ENCODE data around the gene RXRG. TPM values are rescaled to one million over a fixed set of nuclear protein-coding genes. Genes with fewer than 3 reads are reported as not detected.

Gene RXRG
- total RNA-seq, 1 experiment from 2014 or later: not detected

GRCh38 chr1:165484532-165484931 lies 39.6 kb upstream of the RXRG start:
- peaks cover 11% of the 10 kb centered on the region for H3K4me1 ChIP-seq (ENCODE audit: insufficient read depth, low read length)
- intact Hi-C loops (cut with micrococcal nuclease): no loop called here
- H2AFZ ChIP-seq (ENCODE audit: low read length): no peak overlapping the region
- H3K4me3 ChIP-seq (ENCODE audit: low read length): no peak overlapping the region
- ChIA-PET POLR2A (ENCODE audit: unreplicated experiment) (no interaction called here), CTCF (no interaction called here)
- no TSS peak for BruUV-seq (replicated peaks)
- H3K36me3 ChIP-seq (ENCODE audit: low read depth, low read length): no peaks in the 10 kb centered on the region
- H3F3A ChIP-seq (ENCODE audit: low read length, unreplicated experiment): no peaks in the 10 kb centered on the region
- H4K20me1 ChIP-seq (ENCODE audit: low read length): no peaks in the 10 kb centered on the region
- H3K27ac ChIP-seq (ENCODE audit: low read length): no peak overlapping the region
- H3K9me3 ChIP-seq (ENCODE audit: low read length): no peaks in the 10 kb centered on the region
- H3K9ac ChIP-seq (ENCODE audit: low read length): no peak overlapping the region
- H3K27me3 ChIP-seq (ENCODE audit: low read length): peaks cover 28% of the 10 kb centered on the region
- H3K9me2 ChIP-seq (replicated peaks; ENCODE audit: low read length): no peaks in the 10 kb centered on the region
- ATAC-seq: no peak
- no peak overlapping the region for H3K4me2 ChIP-seq (ENCODE audit: low read length)
- TF ChIP-seq CTCF (conservative IDR thresholded peaks at IDR 0.05; ENCODE audit: low read depth, low read length): no peak
- TF ChIP-seq EZH2phosphoT487 (IDR thresholded peaks at IDR 0.05; ENCODE audit: borderline replicate concordance, low read length): no peak
- no peak for TF ChIP-seq EZH2 (IDR thresholded peaks at IDR 0.05; ENCODE audit: low read length, unreplicated experiment)
- no peak for DNase-seq
- H3K79me2 ChIP-seq (ENCODE audit: low read length): no peaks in the 10 kb centered on the region

GRCh38 chr1:165483412-165483811 lies 38.5 kb upstream of the RXRG start:
- Histone ChIP-seq H3K4me1 (ENCODE audit: insufficient read depth, low read length) (peaks cover 11% of the 10 kb centered on the region), H3K27ac (ENCODE audit: low read length) (no peak overlapping the region), H3K4me2 (ENCODE audit: low read length) (no peak overlapping the region), H4K20me1 (ENCODE audit: low read length) (no peaks in the 10 kb centered on the region), H3K9me3 (ENCODE audit: low read length) (no peaks in the 10 kb centered on the region), H3K4me3 (ENCODE audit: low read length) (no peak overlapping the region), H3F3A (ENCODE audit: low read length, unreplicated experiment) (no peaks in the 10 kb centered on the region), H3K27me3 (ENCODE audit: low read length) (peaks cover 24% of the 10 kb centered on the region), H3K9me2 (replicated peaks; ENCODE audit: low read length) (no peaks in the 10 kb centered on the region), H2AFZ (ENCODE audit: low read length) (no peak overlapping the region), H3K9ac (ENCODE audit: low read length) (no peak overlapping the region), H3K36me3 (ENCODE audit: low read depth, low read length) (no peaks in the 10 kb centered on the region), H3K79me2 (ENCODE audit: low read length) (no peaks in the 10 kb centered on the region)
- ATAC-seq (no peak), DNase-seq (no peak)
- CTCF ChIA-PET: no interaction called here
- TF ChIP-seq CTCF (conservative IDR thresholded peaks at IDR 0.05; ENCODE audit: low read depth, low read length) (no peak), EZH2phosphoT487 (IDR thresholded peaks at IDR 0.05; ENCODE audit: borderline replicate concordance, low read length) (no peak), EZH2 (IDR thresholded peaks at IDR 0.05; ENCODE audit: low read length, unreplicated experiment) (no peak)
- intact Hi-C loops (cut with micrococcal nuclease): no loop called here
- no TSS peak for BruUV-seq (replicated peaks)
- POLR2A ChIA-PET (ENCODE audit: unreplicated experiment): no interaction called here

GRCh38 chr1:165481820-165482532 lies 37.0 kb upstream of the RXRG start:
- peak; percentile 98 for DNase-seq
- peak overlapping the region; percentile 8; the same call in 1 of the 2 replicates for H3K4me2 ChIP-seq (ENCODE audit: low read length)
- no peak for TF ChIP-seq EZH2 (IDR thresholded peaks at IDR 0.05; ENCODE audit: low read length, unreplicated experiment)
- H3K27me3 ChIP-seq (ENCODE audit: low read length): peaks cover 23% of the 10 kb centered on the region
- H3K79me2 ChIP-seq (ENCODE audit: low read length): no peaks in the 10 kb centered on the region
- H3K9ac ChIP-seq (ENCODE audit: low read length): no peak overlapping the region
- ChIA-PET POLR2A (ENCODE audit: unreplicated experiment) (no interaction called here), CTCF (no interaction called here)
- ATAC-seq: peak; percentile 97
- intact Hi-C loops (cut with micrococcal nuclease): no loop called here
- H2AFZ ChIP-seq (ENCODE audit: low read length): no peak overlapping the region
- no peak overlapping the region for H3K27ac ChIP-seq (ENCODE audit: low read length)
- H3F3A ChIP-seq (ENCODE audit: low read length, unreplicated experiment): no peaks in the 10 kb centered on the region
- no peaks in the 10 kb centered on the region for H3K9me2 ChIP-seq (replicated peaks; ENCODE audit: low read length)
- H3K4me3 ChIP-seq (ENCODE audit: low read length): no peak overlapping the region
- H3K9me3 ChIP-seq (ENCODE audit: low read length): no peaks in the 10 kb centered on the region
- BruUV-seq (replicated peaks): no TSS peak
- H4K20me1 ChIP-seq (ENCODE audit: low read length): no peaks in the 10 kb centered on the region
- no peaks in the 10 kb centered on the region for H3K36me3 ChIP-seq (ENCODE audit: low read depth, low read length)
- H3K4me1 ChIP-seq (ENCODE audit: insufficient read depth, low read length): peaks cover 11% of the 10 kb centered on the region
